ENCODE measurements around the gene C1GALT1C1.

- TF ChIP-seq CTCF (IDR thresholded peaks at IDR 0.05; ENCODE audit: insufficient read depth, low read length, poor library complexity, severe bottlenecking) (no peak), EZH2phosphoT487 (conservative IDR thresholded peaks at IDR 0.05; ENCODE audit: low read length) (no peak)
These were observed 8.8 kb upstream of the C1GALT1C1 start for GRCh38 chrX:120638619-120639018.
